PFSK-1 (cell line): ENCODE measurements around the gene GMPR.

Experiments
- SIN3A ChIP-seq: IDR thresholded peaks from 2 replicates; pipeline ENCODE4 v1.6.1; 2012; ENCODE audit warnings: mild to moderate bottlenecking, low read length, moderate library complexity, borderline replicate concordance; ENCODE audit not compliant: insufficient read depth
- TAF1 ChIP-seq: IDR thresholded peaks from 2 replicates; pipeline ENCODE4 v1.6.1; 2012; ENCODE audit warnings: low read length, control low read depth, borderline replicate concordance; ENCODE audit not compliant: insufficient read depth

GRCh38 chr6:16319813-16320532 lies 81.6 kb downstream of the GMPR start:
- no peak for TF ChIP-seq SIN3A
- TF ChIP-seq TAF1: no peak
